GM21529 (cell line): ENCODE measurements around the gene PNPLA6.
A peak's percentile ranks its signal among the peaks of the same experiment; 100 is the strongest.
"Not testable (repeated sequence)": the region's sequence is repeated elsewhere in the genome, so short reads cannot be mapped to it uniquely, and the experiment has no call there.

Experiments used
- ATAC-seq: cut with Tn5 transposase; IDR thresholded peaks from one replicate; pipeline ENCODE4 v1.9.1; 2021; ENCODE audit not compliant: unreplicated experiment

The PNPLA6 gene

DNA sequence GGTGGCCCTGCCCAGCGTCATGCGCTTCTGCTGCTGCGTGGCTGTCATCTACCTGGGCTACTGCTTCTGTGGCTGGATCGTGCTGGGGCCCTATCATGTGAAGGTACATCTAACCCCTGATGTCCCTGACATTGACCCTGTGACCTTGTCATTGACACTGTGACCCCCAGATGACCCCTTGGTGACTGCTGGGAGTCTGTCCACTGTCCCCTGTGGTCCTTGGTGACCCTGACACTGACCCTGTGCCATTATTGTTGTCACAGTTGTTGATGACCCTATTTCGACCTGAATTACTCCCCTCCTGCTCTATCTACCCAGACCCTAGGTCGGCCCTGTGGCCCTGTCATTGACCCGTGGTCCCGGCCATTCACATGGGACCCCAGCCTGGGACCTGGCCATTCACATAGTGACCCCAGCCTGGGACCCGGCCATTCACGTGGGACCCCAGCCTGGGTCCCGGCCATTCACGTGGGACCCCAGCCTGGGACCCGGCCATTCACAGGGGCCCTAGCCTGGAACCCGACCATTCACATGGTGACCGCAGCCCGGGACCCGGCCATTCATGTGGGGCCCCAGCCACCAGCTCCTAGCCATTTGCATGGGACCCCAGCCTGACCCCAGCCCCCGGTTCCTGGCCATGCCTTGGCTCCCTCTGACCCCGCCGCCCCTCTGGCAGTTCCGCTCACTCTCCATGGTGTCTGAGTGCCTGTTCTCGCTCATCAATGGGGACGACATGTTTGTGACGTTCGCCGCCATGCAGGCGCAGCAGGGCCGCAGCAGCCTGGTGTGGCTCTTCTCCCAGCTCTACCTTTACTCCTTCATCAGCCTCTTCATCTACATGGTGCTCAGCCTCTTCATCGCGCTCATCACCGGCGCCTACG is 5.7 kb upstream of the PNPLA6 start:
- ATAC-seq: no peak

DNA sequence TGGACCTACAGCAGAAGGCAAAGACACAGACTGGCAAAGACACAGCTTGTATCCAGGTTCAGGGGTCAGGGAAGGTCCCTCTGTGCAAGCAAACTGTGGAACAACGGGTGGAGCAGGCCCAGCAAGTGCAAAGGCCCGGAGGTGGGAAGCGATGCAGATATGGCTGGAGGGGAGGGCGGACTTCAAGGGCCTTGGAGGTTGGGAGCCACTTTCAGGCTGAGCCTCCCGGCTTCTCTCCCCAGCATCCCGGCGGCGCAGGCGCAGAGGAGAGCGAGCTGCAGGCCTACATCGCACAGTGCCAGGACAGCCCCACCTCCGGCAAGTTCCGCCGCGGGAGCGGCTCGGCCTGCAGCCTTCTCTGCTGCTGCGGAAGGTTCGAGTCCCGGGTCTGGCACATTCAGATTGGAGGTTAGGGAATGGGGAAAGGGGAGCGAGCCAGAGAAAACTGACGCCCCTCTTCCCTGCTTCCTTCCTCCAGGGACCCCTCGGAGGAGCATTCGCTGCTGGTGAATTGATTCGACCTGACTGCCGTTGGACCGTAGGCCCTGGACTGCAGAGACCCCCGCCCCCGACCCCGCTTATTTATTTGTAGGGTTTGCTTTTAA is 2.1 kb upstream of the PNPLA6 start:
- no peak for ATAC-seq

DNA sequence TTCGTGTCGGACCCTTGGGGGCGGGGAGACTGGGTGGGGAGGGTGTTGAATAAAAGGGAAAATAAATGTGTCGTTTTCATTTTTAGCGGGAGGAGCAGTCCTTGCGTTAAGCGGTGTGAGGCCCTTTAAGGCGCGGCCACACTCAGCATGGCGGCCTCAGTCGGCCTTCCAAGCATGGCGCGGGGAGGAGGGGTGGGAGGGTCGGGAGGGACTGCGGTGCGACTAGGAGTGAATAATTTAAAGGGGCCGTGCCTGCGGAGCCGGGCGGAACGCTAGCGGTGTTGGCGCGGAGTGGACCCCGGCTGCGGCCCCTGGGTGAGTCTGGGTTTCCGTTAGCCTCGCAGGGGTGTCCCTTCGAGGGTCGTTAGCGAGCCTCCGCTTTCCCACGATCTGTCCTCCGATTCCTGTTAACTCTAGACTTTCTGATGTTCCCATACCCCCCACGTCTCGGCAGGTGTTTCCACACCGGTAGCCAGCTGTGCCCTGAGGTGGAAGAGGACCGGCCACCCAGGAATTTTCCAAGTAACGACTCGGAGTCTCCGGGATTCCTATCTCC is 1.5 kb upstream of the PNPLA6 start:
- ATAC-seq: peak; percentile 47

DNA sequence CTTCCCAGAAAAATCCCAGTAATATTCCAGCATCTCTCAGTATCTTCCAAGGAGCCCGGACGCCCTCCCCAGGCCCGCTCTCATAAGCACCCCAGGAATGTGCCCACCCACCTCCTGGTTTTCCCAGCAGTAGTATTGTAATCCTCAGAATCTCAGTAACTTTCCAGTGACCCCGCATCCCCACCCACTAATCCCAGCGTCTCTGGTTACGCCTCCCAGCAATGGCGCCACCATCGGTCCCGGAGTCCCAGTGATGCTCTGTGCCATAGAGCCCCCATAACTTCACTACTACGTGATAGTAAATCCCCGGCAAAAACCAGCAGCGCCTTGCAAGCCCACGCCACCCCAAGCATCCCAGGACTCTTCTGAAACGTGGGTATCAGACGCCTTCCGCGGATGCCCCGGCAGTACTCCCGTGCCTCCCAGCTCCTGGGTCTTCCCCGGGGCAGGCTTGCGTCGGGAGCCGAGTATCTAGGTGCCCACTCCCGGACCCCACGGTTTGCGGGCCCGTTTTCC is 928 bp upstream of the PNPLA6 start:
- peak; percentile 5 for ATAC-seq

DNA sequence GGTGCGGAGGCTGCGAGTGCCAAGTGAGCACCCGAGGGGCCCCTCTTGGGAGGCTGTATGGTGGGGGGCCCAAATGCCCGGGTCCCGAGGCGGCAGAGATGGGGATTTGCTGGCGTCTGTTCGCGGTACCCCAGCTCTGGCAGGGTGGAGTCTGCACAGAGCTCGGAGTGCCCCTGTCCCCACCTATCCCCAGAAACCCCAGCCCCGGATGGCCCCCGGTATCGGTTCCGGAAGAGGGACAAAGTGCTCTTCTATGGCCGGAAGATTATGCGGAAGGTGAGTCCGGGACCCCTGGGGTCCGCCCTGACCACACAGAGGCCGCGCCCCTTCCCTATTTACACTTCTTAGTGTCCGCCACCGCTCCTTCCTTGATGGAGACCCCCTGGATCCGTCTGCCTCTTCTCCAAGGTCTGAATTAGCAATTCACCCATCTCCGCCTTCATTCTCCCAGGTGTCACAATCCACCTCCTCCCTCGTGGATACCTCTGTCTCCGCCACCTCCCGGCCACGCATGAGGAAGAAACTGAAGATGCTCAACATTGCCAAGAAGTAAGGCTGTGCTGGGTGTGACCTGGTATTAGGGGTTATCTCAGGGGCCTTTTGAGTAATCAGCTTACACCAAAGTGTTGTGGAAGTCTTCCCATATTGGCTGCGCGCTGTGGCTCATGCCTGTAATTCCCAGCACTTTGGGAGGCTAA is 630 bp downstream of the PNPLA6 start:
- peak; percentile 17 for ATAC-seq

DNA sequence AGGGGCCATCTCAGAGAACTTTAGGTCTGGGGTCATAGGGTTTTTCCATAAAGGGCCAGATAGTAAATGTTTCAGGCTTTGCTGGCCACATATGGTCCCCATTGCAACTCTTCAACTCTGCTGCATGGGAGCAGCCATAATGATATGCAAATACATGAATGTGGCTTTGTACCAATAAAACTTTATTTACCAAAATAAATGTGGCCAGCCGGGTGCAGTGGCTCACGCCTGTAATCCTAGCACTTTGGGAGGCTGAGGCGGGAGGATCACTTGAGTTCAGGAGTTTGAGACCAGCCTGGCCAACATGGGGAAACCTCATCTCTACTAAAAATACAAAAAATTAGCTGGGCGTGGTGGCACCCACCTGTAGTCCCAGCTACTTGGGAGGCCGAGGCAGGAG is 3.5 kb downstream of the PNPLA6 start:
- not testable (repeated sequence) for ATAC-seq

DNA sequence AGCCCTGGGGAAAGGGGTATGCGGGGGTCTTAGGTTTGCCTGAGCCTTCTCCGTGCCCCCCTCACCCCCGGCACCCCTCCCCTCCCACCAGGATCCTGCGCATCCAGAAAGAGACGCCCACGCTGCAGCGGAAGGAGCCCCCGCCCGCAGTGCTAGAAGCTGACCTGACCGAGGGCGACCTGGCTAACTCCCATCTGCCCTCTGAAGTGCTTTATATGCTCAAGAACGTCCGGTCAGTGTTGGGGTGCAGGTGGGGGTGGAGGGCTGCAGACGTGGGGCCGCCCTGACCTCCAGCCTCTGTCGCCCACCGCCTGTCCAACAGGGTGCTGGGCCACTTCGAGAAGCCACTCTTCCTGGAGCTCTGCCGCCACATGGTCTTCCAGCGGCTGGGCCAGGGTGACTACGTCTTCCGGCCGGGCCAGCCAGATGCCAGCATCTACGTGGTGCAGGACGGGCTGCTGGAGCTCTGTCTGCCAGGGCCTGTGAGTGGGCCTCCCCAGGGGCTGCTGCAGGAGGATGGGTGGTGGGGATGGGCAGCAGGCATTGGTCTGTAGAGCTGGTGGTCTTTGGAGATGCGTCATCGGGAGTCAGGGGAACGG is 4.4 kb downstream of the PNPLA6 start:
- ATAC-seq: no peak

DNA sequence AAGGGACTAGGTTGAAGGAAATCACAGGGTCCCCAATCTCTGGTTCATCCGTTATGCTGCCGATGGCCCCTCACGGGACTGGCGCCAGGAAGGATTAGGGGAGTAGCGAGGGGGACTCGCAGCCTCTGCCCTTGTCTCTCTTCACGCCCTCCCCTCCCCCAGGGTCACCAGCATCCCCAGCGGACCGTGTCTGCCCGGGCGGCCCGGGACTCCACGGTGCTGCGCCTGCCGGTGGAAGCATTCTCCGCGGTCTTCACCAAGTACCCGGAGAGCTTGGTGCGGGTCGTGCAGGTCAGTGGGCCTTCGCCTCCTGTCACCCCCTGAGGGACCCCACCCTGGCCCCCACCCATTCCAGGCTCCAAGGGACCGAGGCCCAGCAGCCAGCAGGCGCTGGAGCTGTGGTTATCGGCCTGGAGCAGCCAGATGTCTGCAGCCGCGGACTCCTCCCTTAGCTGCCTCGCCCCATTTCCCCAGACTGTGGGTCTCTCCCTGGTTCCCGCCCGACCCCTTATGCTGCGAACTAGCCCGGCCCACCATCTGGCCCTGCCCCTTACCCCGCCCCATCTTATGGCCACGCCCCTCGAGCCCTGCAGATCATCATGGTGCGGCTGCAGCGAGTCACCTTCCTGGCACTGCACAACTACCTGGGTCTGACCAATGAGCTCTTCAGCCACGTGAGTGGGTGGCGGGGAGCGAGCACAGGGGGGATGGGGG is 5.4 kb downstream of the PNPLA6 start:
- no peak for ATAC-seq

DNA sequence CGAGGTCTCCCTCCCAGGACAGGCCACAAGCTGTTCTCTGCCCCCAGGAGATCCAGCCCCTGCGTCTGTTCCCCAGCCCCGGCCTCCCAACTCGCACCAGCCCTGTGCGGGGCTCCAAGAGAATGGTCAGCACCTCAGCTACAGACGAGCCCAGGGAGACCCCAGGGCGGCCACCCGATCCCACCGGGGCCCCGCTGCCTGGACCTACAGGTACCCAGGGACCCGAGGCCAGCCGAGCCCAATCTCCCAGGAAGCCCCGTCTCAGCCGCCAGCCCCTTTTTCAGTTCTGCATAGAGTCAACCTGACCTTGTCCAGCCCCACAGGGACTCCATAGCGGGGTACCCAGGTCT is 5.9 kb downstream of the PNPLA6 start:
- no peak for ATAC-seq

DNA sequence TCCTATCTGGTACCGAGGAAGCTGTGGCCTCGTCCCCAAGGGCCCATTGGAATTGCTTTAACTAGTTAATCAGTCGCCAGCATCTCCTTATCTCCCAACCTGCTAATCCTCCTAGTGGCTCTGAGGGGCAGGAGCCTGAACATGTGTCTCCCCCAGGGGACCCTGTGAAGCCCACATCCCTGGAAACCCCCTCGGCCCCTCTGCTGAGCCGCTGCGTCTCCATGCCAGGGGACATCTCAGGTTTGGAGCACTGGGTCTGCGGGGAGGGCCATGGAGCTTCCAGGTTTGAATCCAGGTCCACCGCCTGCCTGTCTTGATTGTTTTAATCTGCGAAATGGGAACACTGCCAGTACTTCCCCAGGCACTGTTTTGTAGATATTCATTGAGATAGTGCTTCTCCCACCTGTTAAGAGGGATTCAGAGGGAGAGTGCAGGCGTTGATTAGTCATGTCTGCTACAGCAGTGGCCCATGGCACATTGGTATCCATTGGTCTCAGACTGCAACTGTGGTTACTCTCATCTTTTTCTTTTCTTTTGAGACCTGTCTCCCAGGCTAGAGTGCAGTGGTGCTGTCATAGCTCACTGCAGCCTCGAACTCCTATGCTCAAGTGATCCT is 6.4 kb downstream of the PNPLA6 start:
- ATAC-seq: no peak

DNA sequence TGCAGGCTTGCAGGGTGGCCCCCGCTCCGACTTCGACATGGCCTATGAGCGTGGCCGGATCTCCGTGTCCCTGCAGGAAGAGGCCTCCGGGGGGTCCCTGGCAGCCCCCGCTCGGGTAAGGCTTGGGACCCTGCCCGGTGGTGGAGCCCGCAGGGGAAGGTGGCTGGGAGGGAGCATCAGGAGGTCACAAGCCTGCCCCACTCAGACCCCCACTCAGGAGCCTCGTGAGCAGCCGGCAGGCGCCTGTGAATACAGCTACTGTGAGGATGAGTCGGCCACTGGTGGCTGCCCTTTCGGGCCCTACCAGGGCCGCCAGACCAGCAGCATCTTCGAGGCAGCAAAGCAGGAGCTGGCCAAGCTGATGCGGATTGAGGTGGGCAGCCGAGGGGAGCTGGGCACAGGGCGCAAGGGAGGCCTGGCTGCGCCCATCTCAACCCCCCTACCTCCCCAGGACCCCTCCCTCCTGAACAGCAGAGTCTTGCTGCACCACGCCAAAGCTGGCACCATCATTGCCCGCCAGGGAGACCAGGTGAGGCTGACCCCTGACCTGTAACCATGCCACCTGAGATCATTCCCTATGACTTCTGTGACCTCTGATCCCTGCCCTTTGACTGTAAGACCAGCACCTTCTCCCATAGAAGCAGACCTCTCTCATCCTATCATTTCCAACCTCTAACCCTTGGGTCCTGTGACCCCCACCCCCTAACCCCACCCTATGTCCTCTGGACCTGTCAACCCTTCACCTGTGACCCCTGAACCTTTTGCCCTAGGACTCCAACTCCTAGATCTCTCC is 7.2 kb downstream of the PNPLA6 start:
- no peak for ATAC-seq

DNA sequence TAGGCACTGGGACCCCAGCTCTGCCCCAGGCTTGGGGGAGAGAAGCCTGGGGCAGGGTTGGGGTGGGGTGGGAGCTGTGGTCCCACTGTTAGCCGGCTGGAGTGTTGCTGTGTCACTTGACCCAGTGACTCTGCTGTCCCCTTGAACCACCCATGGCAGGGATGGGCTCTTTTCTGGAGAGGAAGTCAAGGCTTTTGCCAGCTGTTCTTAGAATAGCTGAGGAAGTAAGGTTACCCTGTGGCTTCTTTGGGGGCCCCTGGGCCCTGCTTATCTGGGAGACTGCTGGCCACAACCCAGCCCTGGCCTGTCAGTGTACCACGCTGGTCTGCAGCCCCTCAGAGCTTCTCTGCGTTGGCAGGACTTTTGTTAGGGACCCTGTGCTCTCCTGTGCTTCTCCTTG is 9.1 kb downstream of the PNPLA6 start:
- no peak for ATAC-seq

DNA sequence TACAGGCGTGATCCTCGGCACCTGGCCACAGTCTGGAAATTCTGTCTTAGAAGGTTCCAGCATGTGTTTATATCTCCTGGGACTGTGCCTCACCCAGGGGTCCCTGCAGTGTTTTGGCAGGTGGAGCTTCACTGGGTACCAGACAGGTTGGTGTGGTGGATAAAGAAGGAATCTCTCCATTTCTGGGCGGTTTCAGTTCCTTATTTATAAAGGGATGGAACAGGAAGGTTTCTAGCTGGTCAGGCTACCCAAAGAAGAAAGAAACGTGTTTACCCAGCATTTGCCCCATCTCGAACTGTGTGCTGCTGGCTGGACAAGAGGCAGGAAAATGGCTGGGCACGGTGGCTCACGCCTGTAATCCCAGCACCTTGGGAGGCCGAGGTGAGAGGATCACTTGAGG is 9.8 kb downstream of the PNPLA6 start:
- no peak for ATAC-seq

DNA sequence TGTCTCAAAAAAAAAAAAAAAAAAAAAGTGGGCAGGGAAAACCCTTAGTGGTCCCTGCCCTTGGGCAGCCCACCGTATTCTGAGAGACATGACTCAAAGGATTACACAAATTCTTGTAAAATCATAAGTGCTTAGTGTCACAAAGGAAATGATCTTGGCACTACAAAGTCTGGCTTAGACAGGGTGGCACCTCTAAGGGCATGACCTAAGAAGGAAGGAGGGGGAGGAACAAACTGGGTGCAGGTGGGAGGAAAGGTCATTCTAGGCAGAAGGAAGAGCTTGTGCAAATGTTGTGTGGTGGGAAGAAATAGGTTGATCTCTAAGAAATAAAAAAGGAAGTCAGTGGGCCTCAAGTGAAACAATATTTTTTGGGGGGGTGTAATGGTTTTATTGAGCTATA is 10.4 kb downstream of the PNPLA6 start:
- no peak for ATAC-seq

DNA sequence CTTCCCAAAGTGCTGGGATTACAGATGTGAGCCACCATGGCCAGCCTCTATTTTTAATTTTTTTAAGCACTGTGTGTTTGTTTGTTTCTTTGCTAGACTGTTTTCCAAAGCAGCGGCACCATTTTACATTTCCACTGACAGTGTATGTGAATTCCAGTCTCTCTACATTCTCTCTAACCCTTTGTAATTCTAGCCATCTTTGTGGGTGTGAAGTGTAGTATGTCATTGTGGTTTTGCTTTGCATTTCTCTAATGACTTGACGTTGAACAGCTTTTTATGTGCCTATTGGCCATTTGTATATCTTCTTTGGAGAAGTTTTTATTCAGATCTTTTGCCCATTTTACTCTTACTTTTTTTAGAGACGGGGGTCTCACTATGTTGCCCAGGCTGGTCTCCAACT is 11.6 kb downstream of the PNPLA6 start:
- no peak for ATAC-seq

DNA sequence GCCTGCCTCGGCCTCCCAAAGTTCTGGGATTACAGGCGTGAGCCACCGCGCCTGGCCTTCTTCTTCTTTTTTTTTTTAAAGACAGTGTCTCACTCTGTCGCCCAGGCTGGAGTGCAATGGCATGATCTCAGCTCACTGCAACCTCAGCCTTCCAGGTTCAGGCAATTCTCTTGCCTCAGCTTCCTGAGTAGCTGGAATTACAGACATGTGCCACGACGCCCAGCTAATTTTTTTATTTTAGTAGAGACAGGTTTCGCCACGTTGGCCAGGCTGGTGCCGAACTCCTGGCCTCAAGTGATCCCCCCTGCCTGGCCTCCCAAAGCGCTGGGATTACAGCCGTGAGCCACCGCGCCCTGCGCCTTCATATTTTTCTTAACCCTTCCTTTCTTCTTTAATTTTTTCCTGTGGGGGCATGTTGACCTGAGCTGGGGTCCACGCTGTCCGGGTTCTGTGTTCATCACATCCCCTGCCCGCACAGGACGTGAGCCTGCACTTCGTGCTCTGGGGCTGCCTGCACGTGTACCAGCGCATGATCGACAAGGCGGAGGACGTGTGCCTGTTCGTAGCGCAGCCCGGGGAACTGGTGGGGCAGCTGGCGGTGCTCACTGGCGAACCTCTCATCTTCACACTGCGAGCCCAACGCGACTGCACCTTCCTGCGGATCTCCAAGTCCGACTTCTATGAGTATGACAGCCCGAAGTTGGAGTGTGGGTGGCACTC is 14.1 kb downstream of the PNPLA6 start:
- ATAC-seq: no peak

DNA sequence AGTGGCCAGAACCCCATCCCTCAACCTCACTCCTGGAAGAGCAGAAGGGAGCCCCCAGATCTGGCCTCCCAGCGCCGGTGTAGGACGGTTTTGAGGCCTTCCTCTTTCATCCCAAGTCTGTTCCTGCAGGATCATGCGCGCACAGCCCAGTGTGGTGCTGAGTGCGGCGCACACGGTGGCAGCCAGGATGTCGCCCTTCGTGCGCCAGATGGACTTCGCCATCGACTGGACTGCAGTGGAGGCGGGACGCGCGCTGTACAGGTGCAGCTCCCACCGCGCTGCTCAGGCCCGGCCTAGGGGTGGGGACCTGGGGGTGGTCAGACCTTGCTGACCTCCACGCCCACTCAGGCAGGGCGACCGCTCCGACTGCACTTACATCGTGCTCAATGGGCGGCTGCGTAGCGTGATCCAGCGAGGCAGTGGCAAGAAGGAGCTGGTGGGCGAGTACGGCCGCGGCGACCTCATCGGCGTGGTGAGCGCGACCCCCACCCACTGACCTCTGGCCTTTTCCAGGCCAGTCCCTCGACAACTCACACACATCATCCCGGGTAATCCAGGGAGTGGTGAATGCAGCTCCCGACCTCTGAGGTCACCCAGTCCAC is 14.8 kb downstream of the PNPLA6 start:
- no peak for ATAC-seq
